Esophagus (tissue), 2 donors: ENCODE measurements around the gene RBM46. TPM values are rescaled to one million over a fixed set of nuclear protein-coding genes. Genes with fewer than 3 reads are reported as not detected.
A peak's percentile ranks its signal among the peaks of the same experiment; 100 is the strongest.

Source experiments
- H3K27ac ChIP-seq, 2 donors: one replicate each; pipeline ENCODE4 v1.5.1; 2013; ENCODE audit warnings: low read depth in 2 of 2, mild to moderate bottlenecking in 2 of 2, inconsistent platforms in 1 of 2, low read length in 1 of 2, moderate library complexity in 1 of 2
- H3K27me3 ChIP-seq, 2 donors: one replicate each; pipeline ENCODE4 v1.6.1; 2013; ENCODE audit warnings: low read length in 2 of 2, control low read depth in 1 of 2, mild to moderate bottlenecking in 1 of 2; ENCODE audit not compliant: insufficient read depth in 2 of 2, control insufficient read depth in 1 of 2
- H3K36me3 ChIP-seq, 2 donors: one replicate each; pipeline ENCODE4 v1.6.1; 2013; ENCODE audit warnings: low read length in 1 of 2; ENCODE audit not compliant: control insufficient read depth in 2 of 2, insufficient read depth in 2 of 2
- H3K4me1 ChIP-seq, 2 donors: one replicate each; pipeline ENCODE4 v1.6.1; 2013; ENCODE audit warnings: low read length in 1 of 2; ENCODE audit not compliant: control insufficient read depth in 2 of 2, insufficient read depth in 2 of 2
- H3K4me3 ChIP-seq, 2 donors: one replicate each; pipeline ENCODE4 v1.5.1; 2013; ENCODE audit warnings: low read length in 2 of 2, mild to moderate bottlenecking in 2 of 2, low read depth in 1 of 2, moderate library complexity in 1 of 2
- H3K9me3 ChIP-seq, 2 donors: one replicate each; pipeline ENCODE4 v1.6.1; 2013; ENCODE audit warnings: mild to moderate bottlenecking in 2 of 2, low read depth in 1 of 2, low read length in 1 of 2, moderate library complexity in 1 of 2; ENCODE audit not compliant: control insufficient read depth in 2 of 2, insufficient read depth in 1 of 2
- WGBS, 2 donors: extraction: QIAGEN DNeasy Blood & Tissue Kit; methylation state at CpG; one replicate each; pipeline ENCODE4 v1.1.7; 2013; 5-methylcytosine and 5-hydroxymethylcytosine counted together
- polyA plus RNA-seq, 2 donors: library from polyadenylated mRNA; stranded (reverse); fragments of 200-250 nt; gene quantifications; one replicate each; pipeline ENCODE4 v1.2.3, GENCODE V29; 2013
- donor health status: healthy with polysubstance abuse.
- donor health status: Bipolar disorder and iron deficiency.

RBM46 gene
- polyA plus RNA-seq, 2 donors = not detected

DNA sequence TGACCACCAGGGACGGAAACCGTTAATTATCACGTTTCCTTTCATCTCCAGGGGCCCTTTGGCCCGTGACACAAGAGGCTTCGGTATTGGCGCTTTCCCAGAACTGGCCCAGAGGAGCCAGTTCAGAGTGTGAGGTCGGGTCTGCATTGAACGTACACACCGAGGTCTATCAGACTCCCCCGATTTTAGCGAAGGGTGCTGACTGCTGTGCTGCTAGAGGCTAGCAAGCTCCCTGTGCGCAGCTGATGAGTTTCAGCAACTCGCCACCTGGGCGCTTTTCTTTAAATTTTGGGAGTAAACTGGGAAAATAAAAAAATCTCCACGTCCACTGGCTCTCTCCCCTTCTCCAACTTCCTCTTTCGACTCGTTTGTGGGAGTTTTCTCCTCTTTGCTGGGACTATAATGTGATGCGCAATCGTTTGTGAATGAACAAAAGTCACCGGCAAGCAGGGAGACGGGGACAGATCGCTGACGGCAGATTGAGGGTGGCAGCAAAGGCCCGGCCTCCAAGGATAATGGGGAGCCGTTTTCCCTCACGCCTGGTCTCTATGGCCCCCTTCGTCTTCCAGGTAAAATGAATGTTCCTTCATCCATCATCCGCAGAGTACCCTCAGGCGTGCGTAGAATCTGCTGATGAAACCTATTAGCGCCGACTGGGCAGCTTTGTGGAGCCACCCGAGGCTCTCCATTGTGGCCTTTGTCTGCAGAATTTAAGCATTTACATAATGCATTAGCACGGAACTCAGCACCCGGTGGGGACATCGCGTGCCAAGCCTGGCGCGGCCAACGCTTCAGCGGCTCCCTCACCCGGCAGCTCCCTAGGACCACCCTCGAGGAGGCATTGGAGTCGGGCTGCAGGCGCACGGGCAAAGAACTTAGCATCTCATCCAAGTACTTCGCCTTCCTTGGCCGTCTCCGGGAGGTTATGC is 38.9 kb upstream of the RBM46 start:
- WGBS, 2 donors = 4 to 7% methylated on average over 49 of the region's 49 CpGs
- Histone ChIP-seq H3K4me1 (peaks cover 4 to 13% of the 10 kb centered on the region in 2 donors), H3K36me3 (no peaks in the 10 kb centered on the region), H3K27me3 (peaks cover 0 to 12% of the 10 kb centered on the region in 2 donors), H3K4me3 (peak overlapping the region in 1 of 2 donors; percentile 17), H3K9me3 (no peaks in the 10 kb centered on the region), H3K27ac (no peak overlapping the region)

DNA sequence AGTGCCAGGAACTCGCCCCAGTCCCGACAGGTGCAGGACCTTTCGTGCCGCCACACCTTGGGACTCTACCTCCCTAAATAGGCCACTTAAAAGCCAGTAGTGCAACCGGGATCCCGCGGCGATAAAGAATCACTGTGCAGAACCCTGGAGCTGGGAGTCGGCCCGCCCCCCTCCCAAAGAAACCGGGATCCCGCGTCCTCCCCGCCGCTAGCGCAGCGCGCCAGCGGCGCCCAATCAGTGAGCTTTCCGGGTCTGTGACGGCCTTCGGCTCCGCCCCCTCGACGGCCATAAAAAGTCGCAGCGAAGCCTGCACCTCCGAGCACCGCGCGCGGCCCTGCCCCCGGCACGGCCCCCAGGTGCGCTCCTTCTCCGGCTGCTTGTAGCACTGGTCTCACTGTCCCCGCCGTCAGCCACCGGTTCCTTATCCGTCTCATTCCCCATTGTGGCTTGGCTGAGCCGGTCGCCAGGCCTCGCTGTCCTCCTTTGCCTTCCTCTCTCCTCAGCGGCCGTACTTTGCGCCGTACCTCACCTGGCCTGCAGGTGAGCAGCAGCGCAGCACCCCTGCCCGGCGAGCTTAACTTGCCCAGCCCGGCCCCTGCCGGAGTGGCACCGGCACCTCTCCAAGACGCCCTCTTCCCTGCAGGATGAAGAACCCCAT is 37.3 kb upstream of the RBM46 start, which contains the start of gene LRAT:
Gene LRAT, plus strand, starts transcription at position 318 of the 658 bp plus-strand sequence. Its CDS starts 327 bp downstream, at position 645.
- Histone ChIP-seq H3K9me3 (no peaks in the 10 kb centered on the region), H3K27me3 (peaks cover 0 to 12% of the 10 kb centered on the region in 2 donors), H3K4me3 (peak within 1 kb of the TSS; percentile 52 to 68), H3K27ac (no peak within 1 kb of the TSS), H3K4me1 (peaks cover 4 to 13% of the 10 kb centered on the region in 2 donors), H3K36me3 (no peaks in the 10 kb centered on the region)
- 2% methylated on average over 50 to 55 of the region's 55 CpGs for WGBS, 2 donors

DNA sequence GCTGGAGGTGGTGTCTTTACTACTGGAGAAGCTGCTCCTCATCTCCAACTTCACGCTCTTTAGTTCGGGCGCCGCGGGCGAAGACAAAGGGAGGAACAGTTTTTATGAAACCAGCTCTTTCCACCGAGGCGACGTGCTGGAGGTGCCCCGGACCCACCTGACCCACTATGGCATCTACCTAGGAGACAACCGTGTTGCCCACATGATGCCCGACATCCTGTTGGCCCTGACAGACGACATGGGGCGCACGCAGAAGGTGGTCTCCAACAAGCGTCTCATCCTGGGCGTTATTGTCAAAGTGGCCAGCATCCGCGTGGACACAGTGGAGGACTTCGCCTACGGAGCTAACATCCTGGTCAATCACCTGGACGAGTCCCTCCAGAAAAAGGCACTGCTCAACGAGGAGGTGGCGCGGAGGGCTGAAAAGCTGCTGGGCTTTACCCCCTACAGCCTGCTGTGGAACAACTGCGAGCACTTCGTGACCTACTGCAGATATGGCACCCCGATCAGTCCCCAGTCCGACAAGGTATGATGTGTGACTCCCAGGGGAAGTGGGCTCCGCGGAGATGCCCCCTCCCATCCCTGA is 36.6 kb upstream of the RBM46 start:
- WGBS, 2 donors = 7 to 8% methylated on average over 31 of the region's 31 CpGs
- Histone ChIP-seq H3K27me3 (peaks cover 0 to 12% of the 10 kb centered on the region in 2 donors), H3K4me3 (peak overlapping the region; percentile 52 to 68)

DNA sequence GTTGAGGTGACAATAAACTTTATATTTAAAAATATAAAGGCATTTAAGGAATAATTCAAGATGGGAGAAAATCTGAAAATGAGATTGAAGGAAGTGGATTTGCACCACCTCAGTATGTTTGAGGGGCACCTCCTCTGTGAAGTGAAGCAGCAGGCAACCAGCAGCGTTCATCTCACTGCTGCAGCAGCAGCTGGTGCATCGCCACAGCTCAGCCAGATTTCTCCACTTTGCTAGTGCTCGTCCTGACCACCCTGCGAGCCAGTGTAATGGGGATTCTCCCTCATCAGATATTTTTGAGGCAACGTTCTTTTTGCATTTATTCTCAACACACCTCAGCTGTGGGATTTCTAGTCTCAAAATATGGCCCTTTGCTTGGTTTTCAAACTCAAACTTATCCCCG is 23.4 kb upstream of the RBM46 start:
- Histone ChIP-seq H3K27me3 (no peaks in the 10 kb centered on the region), H3K4me1 (no peaks in the 10 kb centered on the region), H3K4me3 (no peak overlapping the region), H3K36me3 (no peaks in the 10 kb centered on the region), H3K27ac (no peak overlapping the region), H3K9me3 (no peaks in the 10 kb centered on the region)
- 73 to 74% methylated on average over 6 of the region's 6 CpGs for WGBS, 2 donors

More for the DNA sequence above, 36.6 kb upstream of the RBM46 start:
- Histone ChIP-seq H3K4me1 (peaks cover 4 to 13% of the 10 kb centered on the region in 2 donors), H3K36me3 (no peaks in the 10 kb centered on the region), H3K27ac (no peak overlapping the region), H3K9me3 (no peaks in the 10 kb centered on the region)

DNA sequence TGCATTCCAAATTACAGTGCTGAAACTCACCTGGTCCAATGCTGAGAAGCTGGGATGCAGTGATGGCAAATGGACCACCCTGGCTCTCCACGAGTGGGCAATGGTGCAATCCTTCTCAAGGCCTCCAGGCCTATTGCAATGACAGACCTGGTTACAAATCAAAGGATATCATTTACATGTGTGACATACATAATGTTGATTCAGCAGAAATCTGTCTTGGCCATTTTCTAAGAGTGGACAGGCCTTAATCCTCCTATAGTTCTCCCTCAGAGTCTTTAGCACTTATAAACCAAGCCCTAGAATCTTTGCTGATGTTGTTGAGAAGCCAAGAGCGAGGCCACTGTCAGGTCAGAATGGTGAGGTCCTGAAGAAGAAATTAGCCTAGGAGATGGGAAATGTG is 20.2 kb upstream of the RBM46 start:
- Histone ChIP-seq H3K9me3 (no peaks in the 10 kb centered on the region), H3K4me3 (no peak overlapping the region), H3K27me3 (no peaks in the 10 kb centered on the region), H3K36me3 (no peaks in the 10 kb centered on the region), H3K27ac (no peak overlapping the region), H3K4me1 (no peaks in the 10 kb centered on the region)
- 73 to 74% methylated on average over 2 of the region's 2 CpGs for WGBS, 2 donors

DNA sequence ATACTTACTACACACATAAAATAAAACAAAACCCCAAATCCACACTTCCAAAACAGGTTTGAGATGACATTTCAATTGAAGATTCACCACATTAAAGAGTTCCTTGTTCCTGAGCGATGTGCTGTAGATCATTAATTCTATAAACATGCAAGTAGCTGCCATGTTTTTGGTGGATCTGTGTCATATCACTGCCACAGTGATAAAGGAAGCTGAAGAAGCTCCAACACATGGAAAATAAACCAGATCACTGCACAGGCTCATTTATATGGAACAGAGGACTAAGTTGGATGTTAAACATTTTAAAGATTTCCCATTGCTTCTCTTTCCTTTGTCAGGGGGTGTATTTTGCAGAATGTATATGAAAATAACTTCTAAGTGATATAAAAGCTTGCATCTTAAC is 2.8 kb upstream of the RBM46 start:
- H3K36me3 ChIP-seq = no peaks in the 10 kb centered on the region
- 81 to 85% methylated on average over 1 of the region's 1 CpG for WGBS, 2 donors
- H3K4me3 ChIP-seq = no peak overlapping the region
- H3K4me1 ChIP-seq = no peaks in the 10 kb centered on the region
- no peaks in the 10 kb centered on the region for H3K9me3 ChIP-seq
- H3K27ac ChIP-seq = no peak overlapping the region
- no peaks in the 10 kb centered on the region for H3K27me3 ChIP-seq

DNA sequence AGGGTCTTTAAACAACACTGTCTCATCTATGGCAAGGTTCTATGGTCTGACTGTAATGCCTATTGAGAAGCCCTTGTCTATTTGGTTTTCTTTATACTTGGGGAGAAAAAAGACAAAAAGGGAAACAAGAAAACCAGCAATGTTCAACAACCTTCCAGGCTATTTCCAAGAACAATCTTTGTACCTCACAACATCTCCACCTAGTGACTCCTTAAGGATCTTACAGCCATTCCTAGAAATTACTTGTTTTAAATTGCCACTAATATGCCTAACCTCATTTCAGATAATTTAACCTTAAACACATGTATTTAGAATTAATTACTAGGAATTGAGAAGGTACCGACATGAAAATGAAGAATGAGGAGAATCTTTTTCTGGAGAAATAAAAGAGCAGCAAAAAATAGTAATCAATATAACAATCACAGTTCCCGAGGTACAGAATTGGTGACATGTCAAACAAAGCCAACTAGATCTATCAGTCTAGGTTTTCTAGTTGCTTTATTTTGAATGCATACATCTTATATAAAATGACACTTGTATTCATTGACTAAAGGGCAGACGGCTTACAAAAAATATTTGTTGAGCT is 1.6 kb upstream of the RBM46 start:
- no peaks in the 10 kb centered on the region for H3K36me3 ChIP-seq
- 35 to 37% methylated on average over 3 of the region's 3 CpGs for WGBS, 2 donors

DNA sequence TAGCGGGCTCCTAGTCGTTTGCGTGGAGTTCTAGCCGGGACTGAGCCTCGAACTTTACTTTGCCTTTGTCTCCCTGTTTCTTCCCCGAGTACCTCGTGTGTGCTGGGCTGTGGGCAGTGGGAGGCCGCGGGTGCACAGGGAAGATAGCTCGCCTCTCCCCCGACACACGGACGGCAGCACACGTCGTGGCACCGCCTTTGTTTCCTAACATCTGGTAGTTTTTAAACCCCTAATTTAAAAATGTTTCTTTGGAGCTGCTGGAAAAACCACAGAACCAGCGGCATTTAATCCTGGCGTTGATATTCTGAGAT is 866 bp downstream of the RBM46 start:
- WGBS, 2 donors = 83 to 85% methylated on average over 18 of the region's 18 CpGs
- H3K36me3 ChIP-seq = no peaks in the 10 kb centered on the region
- H3K4me3 ChIP-seq = no peak overlapping the region
- no peaks in the 10 kb centered on the region for H3K4me1 ChIP-seq
- no peaks in the 10 kb centered on the region for H3K27me3 ChIP-seq
- no peaks in the 10 kb centered on the region for H3K9me3 ChIP-seq
- H3K27ac ChIP-seq = no peak overlapping the region

More for the DNA sequence above, 1.6 kb upstream of the RBM46 start:
- Histone ChIP-seq H3K4me3 (no peak overlapping the region), H3K27me3 (no peaks in the 10 kb centered on the region), H3K4me1 (no peaks in the 10 kb centered on the region), H3K9me3 (no peaks in the 10 kb centered on the region), H3K27ac (no peak overlapping the region)

DNA sequence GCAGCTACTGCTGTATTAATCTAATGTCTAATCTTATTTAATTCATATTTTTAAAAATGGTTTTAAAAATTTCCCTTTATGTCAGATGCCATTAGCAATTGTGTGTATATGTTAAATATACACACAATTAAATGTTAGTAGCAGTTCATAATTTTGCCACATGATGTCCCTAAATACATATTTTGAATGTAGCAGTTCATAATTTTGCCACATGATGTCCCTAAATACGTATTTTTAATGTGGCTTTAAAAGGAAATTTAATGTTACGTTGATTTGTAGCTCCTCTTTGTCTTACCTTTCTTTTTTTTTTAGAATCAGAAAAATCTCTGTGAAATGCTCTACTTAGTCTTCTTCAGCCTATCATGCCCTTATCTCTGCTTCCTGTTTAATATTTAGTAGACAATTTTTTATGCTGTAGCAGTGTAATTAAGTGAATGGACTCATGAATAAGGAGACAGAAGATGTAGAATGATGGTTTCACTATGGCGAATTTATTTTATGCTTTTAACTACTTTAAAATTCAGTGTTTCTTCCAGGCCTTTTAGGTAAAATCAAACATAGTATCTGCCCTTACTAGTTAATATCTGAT is 26.1 kb downstream of the RBM46 start:
- no peak overlapping the region for H3K27ac ChIP-seq
- H3K36me3 ChIP-seq = no peaks in the 10 kb centered on the region
- no peak overlapping the region for H3K4me3 ChIP-seq
- H3K4me1 ChIP-seq = no peaks in the 10 kb centered on the region
- no peaks in the 10 kb centered on the region for H3K9me3 ChIP-seq
- H3K27me3 ChIP-seq = no peaks in the 10 kb centered on the region
- 17 to 21% methylated on average over 3 of the region's 3 CpGs for WGBS, 2 donors
